Measurements from ENCODE around the gene BTNL9.

BTNL9 gene

GRCh38 chr5:181107699-181108098 is 67.6 kb downstream of the BTNL9 start:
- Histone ChIP-seq H3K36me3 (replicated peaks; ENCODE audit: insufficient read depth, low read length) (no peaks in the 10 kb centered on the region), H3K9me2 (replicated peaks; ENCODE audit: insufficient read depth, low read length) (no peaks in the 10 kb centered on the region), H2AFZ (ENCODE audit: low read length) (no peak overlapping the region), H3K4me2 (ENCODE audit: low read depth, low read length) (no peak overlapping the region), H3K4me1 (ENCODE audit: low read length) (no peaks in the 10 kb centered on the region), H3K79me2 (ENCODE audit: low read length) (no peaks in the 10 kb centered on the region), H3K9ac (ENCODE audit: low read length) (no peak overlapping the region), H3F3A (ENCODE audit: insufficient read depth, low read length) (no peaks in the 10 kb centered on the region), H3K27me3 (replicated peaks; ENCODE audit: insufficient read depth, low read length) (peaks cover 9% of the 10 kb centered on the region), H3K27ac (ENCODE audit: low read length) (no peak overlapping the region), H3K4me3 (ENCODE audit: low read length) (no peak overlapping the region), H4K20me1 (ENCODE audit: insufficient read depth, low read length) (no peaks in the 10 kb centered on the region), H3K9me3 (replicated peaks; ENCODE audit: insufficient read depth, low read length) (no peaks in the 10 kb centered on the region)
- no peak for DNase-seq
- TF ChIP-seq CTCF (IDR thresholded peaks at IDR 0.05; ENCODE audit: low read length): no peak
- no peak for TF ChIP-seq EZH2 (optimal IDR thresholded peaks at IDR 0.05; ENCODE audit: low read depth, low read length)
- TF ChIP-seq EZH2phosphoT487 (IDR thresholded peaks at IDR 0.05; ENCODE audit: low read length): no peak

- H3K27ac ChIP-seq (ENCODE audit: low read length): no peak overlapping the region
- peaks cover 9% of the 10 kb centered on the region for H3K27me3 ChIP-seq (replicated peaks; ENCODE audit: insufficient read depth, low read length)
Observed at GRCh38 chr5:181108578-181109165, 68.6 kb downstream of the BTNL9 start.

GRCh38 chr5:181109489-181110013 is 69.5 kb downstream of the BTNL9 start:
- H3K9ac ChIP-seq (ENCODE audit: low read length): no peak overlapping the region
- TF ChIP-seq EZH2phosphoT487 (IDR thresholded peaks at IDR 0.05; ENCODE audit: low read length) (no peak), CTCF (IDR thresholded peaks at IDR 0.05; ENCODE audit: low read length) (no peak), EZH2 (optimal IDR thresholded peaks at IDR 0.05; ENCODE audit: low read depth, low read length) (no peak)
- H3K4me1 ChIP-seq (ENCODE audit: low read length): no peaks in the 10 kb centered on the region
- H3K4me3 ChIP-seq (ENCODE audit: low read length): no peak overlapping the region
- H3K9me2 ChIP-seq (replicated peaks; ENCODE audit: insufficient read depth, low read length): no peaks in the 10 kb centered on the region
- peaks cover 13% of the 10 kb centered on the region for H3K27me3 ChIP-seq (replicated peaks; ENCODE audit: insufficient read depth, low read length)
- no peaks in the 10 kb centered on the region for H3F3A ChIP-seq (ENCODE audit: insufficient read depth, low read length)
- no peaks in the 10 kb centered on the region for H3K36me3 ChIP-seq (replicated peaks; ENCODE audit: insufficient read depth, low read length)
- H3K9me3 ChIP-seq (replicated peaks; ENCODE audit: insufficient read depth, low read length): no peaks in the 10 kb centered on the region
- H3K4me2 ChIP-seq (ENCODE audit: low read depth, low read length): no peak overlapping the region
- H3K27ac ChIP-seq (ENCODE audit: low read length): no peak overlapping the region
- H4K20me1 ChIP-seq (ENCODE audit: insufficient read depth, low read length): no peaks in the 10 kb centered on the region
- no peak for DNase-seq
- H3K79me2 ChIP-seq (ENCODE audit: low read length): no peaks in the 10 kb centered on the region
- H2AFZ ChIP-seq (ENCODE audit: low read length): no peak overlapping the region

More at GRCh38 chr5:181108578-181109165, 68.6 kb downstream of the BTNL9 start:
- no peak overlapping the region for H3K9ac ChIP-seq (ENCODE audit: low read length)
- H2AFZ ChIP-seq (ENCODE audit: low read length): no peak overlapping the region
- H3K9me2 ChIP-seq (replicated peaks; ENCODE audit: insufficient read depth, low read length): no peaks in the 10 kb centered on the region
- no peak overlapping the region for H3K4me3 ChIP-seq (ENCODE audit: low read length)
- H3K4me2 ChIP-seq (ENCODE audit: low read depth, low read length): no peak overlapping the region
- no peaks in the 10 kb centered on the region for H3K9me3 ChIP-seq (replicated peaks; ENCODE audit: insufficient read depth, low read length)
- H4K20me1 ChIP-seq (ENCODE audit: insufficient read depth, low read length): no peaks in the 10 kb centered on the region
- no peak for DNase-seq
- no peaks in the 10 kb centered on the region for H3F3A ChIP-seq (ENCODE audit: insufficient read depth, low read length)
- no peaks in the 10 kb centered on the region for H3K79me2 ChIP-seq (ENCODE audit: low read length)
- TF ChIP-seq EZH2 (optimal IDR thresholded peaks at IDR 0.05; ENCODE audit: low read depth, low read length) (no peak), CTCF (IDR thresholded peaks at IDR 0.05; ENCODE audit: low read length) (no peak), EZH2phosphoT487 (IDR thresholded peaks at IDR 0.05; ENCODE audit: low read length) (no peak)
- H3K4me1 ChIP-seq (ENCODE audit: low read length): no peaks in the 10 kb centered on the region
- H3K36me3 ChIP-seq (replicated peaks; ENCODE audit: insufficient read depth, low read length): no peaks in the 10 kb centered on the region
